ENCODE data around the gene MAFG. TPM values are rescaled to one million over a fixed set of nuclear protein-coding genes. Genes with fewer than 3 reads are reported as not detected.
A peak's percentile ranks its signal among the peaks of the same experiment; 100 is the strongest.

MAFG gene
- total and polyA plus RNA-seq, 9 of the 15 experiments (the other 6 are each of a cell fraction or from before 2014, with no cell fraction given): 1.1 to 58.1 (median 24.9) TPM

DNA sequence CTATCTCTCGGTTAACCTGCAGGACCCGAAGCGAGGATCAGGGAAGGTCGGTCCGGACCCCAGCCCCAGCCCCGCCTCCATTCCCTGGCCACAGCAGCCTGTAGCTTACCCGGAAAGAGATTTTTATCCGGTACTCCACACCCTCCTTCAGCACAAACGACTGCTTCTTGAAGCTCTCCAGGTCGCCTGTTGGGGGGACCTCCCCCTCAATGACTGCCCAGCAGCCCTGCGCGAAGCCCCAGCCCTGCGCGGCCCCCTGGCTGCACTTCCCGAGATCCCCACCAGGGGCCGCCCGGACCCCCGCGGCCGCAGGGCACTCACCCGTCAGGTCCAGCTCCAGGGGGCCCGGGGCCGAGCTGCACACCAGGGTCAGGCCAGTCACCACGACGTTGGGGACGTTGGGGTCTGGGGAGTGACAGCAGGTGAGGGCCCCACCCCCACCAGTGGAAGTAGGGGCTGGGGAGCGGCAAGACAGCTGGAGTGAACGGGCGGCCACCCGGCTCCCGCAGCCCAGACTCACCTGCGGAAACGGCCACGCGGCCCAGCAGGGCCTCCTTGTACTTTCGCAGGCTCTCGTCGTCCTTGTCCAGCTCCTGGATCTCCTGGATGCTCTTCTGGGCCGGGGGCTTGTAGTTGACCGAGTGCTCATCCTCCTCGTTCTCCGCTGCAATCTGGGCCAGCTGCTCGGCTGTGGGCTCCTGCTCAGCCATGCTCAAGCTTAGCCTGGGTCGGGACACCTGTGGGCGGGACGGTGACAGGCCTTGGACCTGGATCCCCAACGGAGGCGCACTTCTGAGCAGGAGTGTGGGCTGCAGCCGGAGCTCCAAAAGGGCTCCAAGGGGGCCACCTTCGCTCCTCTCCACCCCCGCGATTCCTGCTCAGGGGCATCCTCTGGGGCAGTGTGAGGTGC, 58.1 kb downstream of the MAFG start (continued):
- TF ChIP-seq, protein P1, sequence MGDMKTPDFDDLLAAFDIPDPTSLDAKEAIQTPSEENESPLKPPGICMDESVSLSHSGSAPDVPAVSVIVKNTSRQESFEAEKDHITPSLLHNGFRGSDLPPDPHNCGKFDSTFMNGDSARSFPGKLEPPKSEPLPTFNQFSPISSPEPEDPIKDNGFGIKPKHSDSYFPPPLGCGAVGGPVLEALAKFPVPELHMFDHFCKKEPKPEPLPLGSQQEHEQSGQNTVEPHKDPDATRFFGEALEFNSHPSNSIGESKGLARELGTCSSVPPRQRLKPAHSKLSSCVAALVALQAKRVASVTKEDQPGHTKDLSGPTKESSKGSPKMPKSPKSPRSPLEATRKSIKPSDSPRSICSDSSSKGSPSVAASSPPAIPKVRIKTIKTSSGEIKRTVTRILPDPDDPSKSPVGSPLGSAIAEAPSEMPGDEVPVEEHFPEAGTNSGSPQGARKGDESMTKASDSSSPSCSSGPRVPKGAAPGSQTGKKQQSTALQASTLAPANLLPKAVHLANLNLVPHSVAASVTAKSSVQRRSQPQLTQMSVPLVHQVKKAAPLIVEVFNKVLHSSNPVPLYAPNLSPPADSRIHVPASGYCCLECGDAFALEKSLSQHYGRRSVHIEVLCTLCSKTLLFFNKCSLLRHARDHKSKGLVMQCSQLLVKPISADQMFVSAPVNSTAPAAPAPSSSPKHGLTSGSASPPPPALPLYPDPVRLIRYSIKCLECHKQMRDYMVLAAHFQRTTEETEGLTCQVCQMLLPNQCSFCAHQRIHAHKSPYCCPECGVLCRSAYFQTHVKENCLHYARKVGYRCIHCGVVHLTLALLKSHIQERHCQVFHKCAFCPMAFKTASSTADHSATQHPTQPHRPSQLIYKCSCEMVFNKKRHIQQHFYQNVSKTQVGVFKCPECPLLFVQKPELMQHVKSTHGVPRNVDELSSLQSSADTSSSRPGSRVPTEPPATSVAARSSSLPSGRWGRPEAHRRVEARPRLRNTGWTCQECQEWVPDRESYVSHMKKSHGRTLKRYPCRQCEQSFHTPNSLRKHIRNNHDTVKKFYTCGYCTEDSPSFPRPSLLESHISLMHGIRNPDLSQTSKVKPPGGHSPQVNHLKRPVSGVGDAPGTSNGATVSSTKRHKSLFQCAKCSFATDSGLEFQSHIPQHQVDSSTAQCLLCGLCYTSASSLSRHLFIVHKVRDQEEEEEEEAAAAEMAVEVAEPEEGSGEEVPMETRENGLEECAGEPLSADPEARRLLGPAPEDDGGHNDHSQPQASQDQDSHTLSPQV (IDR thresholded peaks at IDR 0.05): 0 out of 2 replicates have a peak, but pooled peaks have one; percentile 35
- TF ChIP-seq BRCA1 (IDR thresholded peaks at IDR 0.05): no peak
- 0 out of 2 replicates have a peak, but pooled peaks have one; percentile 34 for TF ChIP-seq BRCA1 (CRISPR knock-in tag; IDR thresholded peaks at IDR 0.05)
- peak; percentile 17; the same call in 1 of the 2 replicates for TF ChIP-seq RB1 (IDR thresholded peaks at IDR 0.05; ENCODE audit: low read depth)
- peak; percentile 97 for TF ChIP-seq ZBTB7A (IDR thresholded peaks at IDR 0.05; ENCODE audit: borderline replicate concordance, control insufficient read depth, low read depth, low read length)
- TF ChIP-seq YY1 (IDR thresholded peaks at IDR 0.05; ENCODE audit: borderline replicate concordance in 1 of 3, control insufficient read depth in 1 of 3, extremely low read depth in 1 of 3, insufficient read depth in 3 of 3, insufficient read length in 1 of 3, insufficient replicate concordance in 2 of 3, low read depth in 1 of 3, low read length in 2 of 3): peak in 2 of 3 experiments; percentile 3 to 27
- peak; percentile 33 for TF ChIP-seq SMAD1 (IDR thresholded peaks at IDR 0.05; ENCODE audit: low read depth, low read length, partially characterized antibody)
- TF ChIP-seq SUPT5H (IDR thresholded peaks at IDR 0.05): peak; percentile 20; the same call in 1 of the 2 replicates
- TF ChIP-seq, protein P2, sequence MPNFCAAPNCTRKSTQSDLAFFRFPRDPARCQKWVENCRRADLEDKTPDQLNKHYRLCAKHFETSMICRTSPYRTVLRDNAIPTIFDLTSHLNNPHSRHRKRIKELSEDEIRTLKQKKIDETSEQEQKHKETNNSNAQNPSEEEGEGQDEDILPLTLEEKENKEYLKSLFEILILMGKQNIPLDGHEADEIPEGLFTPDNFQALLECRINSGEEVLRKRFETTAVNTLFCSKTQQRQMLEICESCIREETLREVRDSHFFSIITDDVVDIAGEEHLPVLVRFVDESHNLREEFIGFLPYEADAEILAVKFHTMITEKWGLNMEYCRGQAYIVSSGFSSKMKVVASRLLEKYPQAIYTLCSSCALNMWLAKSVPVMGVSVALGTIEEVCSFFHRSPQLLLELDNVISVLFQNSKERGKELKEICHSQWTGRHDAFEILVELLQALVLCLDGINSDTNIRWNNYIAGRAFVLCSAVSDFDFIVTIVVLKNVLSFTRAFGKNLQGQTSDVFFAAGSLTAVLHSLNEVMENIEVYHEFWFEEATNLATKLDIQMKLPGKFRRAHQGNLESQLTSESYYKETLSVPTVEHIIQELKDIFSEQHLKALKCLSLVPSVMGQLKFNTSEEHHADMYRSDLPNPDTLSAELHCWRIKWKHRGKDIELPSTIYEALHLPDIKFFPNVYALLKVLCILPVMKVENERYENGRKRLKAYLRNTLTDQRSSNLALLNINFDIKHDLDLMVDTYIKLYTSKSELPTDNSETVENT (CRISPR knock-in tag; IDR thresholded peaks at IDR 0.05): peak; percentile 6; the same call in 1 of the 2 replicates
- TF ChIP-seq ATF7 (IDR thresholded peaks at IDR 0.05): 0 out of 2 replicates have a peak, but pooled peaks have one; percentile 20
- TF ChIP-seq RCOR1 (IDR thresholded peaks at IDR 0.05; ENCODE audit: borderline replicate concordance in 1 of 2, low read depth in 2 of 2, low read length in 2 of 2): 0 out of 4 replicates have a peak, but pooled peaks of 1 of the 2 experiments have one; percentile 21
- TF ChIP-seq, protein P3, sequence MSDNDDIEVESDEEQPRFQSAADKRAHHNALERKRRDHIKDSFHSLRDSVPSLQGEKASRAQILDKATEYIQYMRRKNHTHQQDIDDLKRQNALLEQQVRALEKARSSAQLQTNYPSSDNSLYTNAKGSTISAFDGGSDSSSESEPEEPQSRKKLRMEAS (CRISPR knock-in tag; IDR thresholded peaks at IDR 0.05): peak; percentile 41
- no peak for TF ChIP-seq MCM7 (IDR thresholded peaks at IDR 0.05)
- 0 out of 2 replicates have a peak, but pooled peaks have one; percentile 7 for TF ChIP-seq TAF15 (IDR thresholded peaks at IDR 0.05; ENCODE audit: low read depth, low read length)
- 0 out of 2 replicates have a peak, but pooled peaks have one; percentile 31 for TF ChIP-seq POLR2AphosphoS5 (IDR thresholded peaks at IDR 0.05; ENCODE audit: control insufficient read depth, insufficient read depth, low read depth, low read length)
- peak; percentile 81 for TF ChIP-seq POLR2G (IDR thresholded peaks at IDR 0.05; ENCODE audit: low read depth, low read length)
- peak; percentile 27 for TF ChIP-seq CCNT2 (IDR thresholded peaks at IDR 0.05; ENCODE audit: borderline replicate concordance, extremely low read depth, insufficient read length, low read depth, low read length)
